GM18505 (cell line): ENCODE results near the gene UBALD2.
A peak's percentile ranks its signal among the peaks of the same experiment; 100 is the strongest.
"Not testable (repeated sequence)": the region's sequence is repeated elsewhere in the genome, so short reads cannot be mapped to it uniquely, and the experiment has no call there.

Experiments used
- ATAC-seq: cut with Tn5 transposase; IDR thresholded peaks from one replicate; pipeline ENCODE4 v1.9.1; 2021; ENCODE audit not compliant: unreplicated experiment
- POLR2A ChIP-seq: IDR thresholded peaks from 4 replicates; pipeline ENCODE4 v1.6.1; 2011; ENCODE audit warnings: borderline replicate concordance; ENCODE audit not compliant: insufficient read depth, insufficient read length; ENCODE audit errors: extremely low read depth

Gene UBALD2

GRCh38 chr17:76264755-76265623 is at the start of gene UBALD2:
Gene UBALD2, plus strand, starts transcription at chr17:76265348. Its CDS starts 158 bp downstream, at chr17:76265506.
- peak; percentile 69 for ATAC-seq
- TF ChIP-seq POLR2A = peak; percentile 90

DNA sequence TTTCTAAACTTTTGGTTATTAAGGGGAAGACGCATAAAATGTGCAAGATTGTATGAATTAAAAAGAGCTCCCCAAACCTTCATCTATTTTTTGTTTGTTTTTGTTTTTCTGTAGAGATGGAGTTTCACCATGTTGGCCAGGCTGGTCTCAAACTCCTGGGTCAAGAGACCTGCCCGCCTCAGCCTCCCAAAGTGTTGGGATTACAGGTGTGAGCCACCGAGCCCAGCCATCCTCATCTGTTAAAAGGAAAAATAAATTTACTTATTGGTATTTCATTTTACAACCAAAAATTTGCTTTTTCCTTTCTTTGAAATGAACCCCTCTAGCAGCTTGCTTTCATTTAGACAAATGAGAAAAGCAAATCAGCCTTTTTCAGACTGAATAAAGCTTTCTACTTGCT is 48.1 kb upstream of the UBALD2 start:
- TF ChIP-seq POLR2A = no peak
- no peak for ATAC-seq

DNA sequence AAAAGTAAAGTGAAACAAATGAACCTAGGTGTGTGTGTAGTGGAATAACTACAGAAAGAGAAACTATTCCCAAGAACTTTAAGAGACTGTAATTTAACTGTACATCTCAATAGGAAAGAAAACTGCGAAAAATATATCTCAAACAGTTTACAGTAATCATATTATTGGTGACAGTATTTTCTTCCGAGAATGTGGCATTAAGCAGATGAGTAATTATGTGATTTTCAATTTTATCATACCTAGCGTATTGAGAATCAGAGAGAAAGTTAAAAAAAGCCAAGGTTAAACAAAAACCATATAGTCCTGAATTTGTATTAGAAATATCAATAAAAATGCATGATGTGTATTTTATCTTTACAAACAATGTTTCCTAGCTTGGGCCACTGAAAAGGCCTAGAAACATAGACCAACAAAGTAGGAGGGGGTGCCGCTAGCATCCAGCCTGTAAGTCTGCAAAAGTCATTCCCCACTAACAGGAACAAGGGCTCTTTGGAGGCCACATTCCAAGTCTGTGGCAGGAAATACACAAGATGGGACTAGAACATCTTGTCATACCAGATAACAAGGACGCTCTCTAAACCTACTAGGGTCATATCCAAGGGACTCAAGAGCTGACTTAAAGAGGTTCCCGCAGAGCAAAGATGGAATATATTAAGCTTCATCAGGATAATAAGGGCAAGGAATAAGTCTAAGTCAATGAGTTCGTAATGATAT is 45.3 kb upstream of the UBALD2 start:
- TF ChIP-seq POLR2A = no peak
- ATAC-seq = no peak

- no peak for ATAC-seq
- TF ChIP-seq POLR2A = no peak
Measured at GRCh38 chr17:76223802-76224201, 41.3 kb upstream of the UBALD2 start.

DNA sequence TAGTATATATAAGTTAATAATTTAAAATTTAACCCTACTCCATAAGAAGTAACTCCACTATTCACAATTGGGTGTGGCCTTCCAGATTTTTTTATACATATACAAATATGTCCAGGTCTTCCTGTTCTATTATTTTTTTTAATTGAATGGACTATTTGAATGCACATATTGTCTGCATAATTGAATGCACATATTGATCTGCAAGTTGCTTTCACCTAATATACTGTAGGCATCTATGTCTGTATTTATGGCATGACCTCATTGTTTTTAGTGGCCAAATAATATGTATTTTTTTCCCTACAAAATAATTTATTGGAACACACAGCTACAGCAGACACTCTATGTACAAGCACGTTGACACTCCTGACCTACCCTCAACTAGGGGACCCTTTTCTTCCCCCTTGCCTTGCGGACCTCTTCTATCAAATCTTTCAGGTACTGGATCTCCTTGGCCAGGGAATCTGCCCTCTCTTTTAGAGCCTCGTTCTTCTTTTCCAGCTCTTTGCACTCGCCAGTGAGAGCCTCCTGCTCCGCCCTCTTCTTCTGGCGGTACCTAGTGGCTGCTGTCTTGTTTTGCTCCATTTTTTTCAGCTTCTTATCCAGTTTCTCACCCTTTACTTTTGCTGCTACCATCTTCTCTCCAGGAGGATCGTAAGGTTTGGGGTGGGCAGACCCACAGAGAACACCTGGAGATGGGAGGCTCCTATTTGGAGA is 39.6 kb upstream of the UBALD2 start:
- ATAC-seq = not testable (repeated sequence)

- not testable (repeated sequence) for ATAC-seq
Measured at GRCh38 chr17:76226749-76227148, 38.4 kb upstream of the UBALD2 start.

- TF ChIP-seq POLR2A = no peak
Measured at GRCh38 chr17:76232342-76232741, 32.8 kb upstream of the UBALD2 start.

DNA sequence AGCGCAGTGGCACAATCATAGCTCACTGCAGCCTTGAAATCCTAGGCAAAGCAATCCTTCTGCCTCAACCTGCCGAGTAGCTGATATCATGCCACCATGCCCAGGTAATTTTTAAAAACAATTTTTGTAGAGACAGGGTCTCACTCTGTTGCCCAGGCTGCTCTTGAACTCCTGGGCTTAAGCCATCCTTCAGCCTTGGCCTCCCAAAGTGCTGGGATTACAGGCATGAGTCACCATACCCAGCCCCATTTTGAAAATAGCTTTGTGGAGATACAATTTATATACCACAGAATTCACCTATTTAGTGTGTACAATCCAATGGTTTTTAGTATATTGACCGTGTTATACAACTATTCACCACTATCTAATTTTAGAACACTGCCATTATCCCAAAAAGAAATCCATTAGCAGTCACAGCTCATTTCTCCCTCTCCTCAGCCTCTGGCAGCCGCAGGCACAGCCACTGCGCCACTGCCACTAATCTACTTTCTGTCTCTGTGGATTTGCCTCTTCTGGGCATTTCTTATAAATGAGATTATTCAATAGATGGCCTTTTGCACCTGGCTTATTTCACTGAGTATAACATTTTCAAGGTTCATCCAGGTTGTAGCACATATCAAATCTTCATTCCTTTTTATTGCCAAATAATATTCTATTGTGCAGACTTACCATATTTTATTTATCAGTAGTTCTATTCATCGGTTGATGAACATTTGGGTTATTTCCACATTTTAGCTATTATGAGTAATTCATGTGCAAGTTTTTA is 31.4 kb upstream of the UBALD2 start:
- TF ChIP-seq POLR2A = no peak
- ATAC-seq = no peak

More at GRCh38 chr17:76232342-76232741, 32.8 kb upstream of the UBALD2 start:
- ATAC-seq = no peak

DNA sequence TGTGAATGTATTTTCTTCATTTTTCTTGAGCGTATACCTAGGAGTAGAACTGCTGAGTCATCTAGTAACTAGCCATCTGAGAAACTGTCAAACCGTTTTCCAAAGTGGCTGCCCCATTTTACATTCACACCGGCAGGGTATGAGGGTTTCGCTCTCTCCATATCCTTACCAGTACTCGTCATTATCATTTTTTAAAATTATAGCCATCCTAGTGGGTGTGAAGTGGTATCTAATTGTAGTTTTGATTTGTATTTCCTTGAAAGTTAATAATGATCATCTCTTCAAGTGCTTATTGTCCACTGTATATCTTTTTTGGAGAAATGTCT is 30.8 kb upstream of the UBALD2 start:
- no peak for ATAC-seq
- no peak for TF ChIP-seq POLR2A

GRCh38 chr17:76235883-76236282 is 29.3 kb upstream of the UBALD2 start:
- TF ChIP-seq POLR2A = no peak
- ATAC-seq = no peak

- no peak for ATAC-seq
- TF ChIP-seq POLR2A = no peak
Measured at GRCh38 chr17:76236603-76237002, 28.5 kb upstream of the UBALD2 start.

DNA sequence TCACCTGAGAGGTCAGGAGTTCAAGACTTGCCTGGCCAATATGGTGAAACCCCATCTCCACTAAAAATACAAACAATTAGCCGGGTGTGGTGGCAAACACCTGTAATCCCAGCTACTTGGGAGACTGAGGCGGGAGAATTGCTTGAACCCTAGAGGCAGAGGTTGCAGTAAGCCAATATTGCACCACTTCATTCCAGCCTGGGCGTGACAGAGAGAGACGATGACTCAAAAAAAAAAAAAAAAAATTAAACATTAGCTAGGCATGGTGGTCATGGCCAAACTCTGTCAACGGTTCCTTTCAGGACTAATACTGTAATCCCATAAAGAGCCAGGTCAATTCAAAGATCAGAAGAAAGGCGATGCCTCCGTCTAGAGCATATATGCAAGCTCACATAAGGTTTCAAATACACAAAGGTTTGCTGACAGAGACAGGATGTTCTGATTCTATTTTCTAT is 27.3 kb upstream of the UBALD2 start:
- TF ChIP-seq POLR2A = no peak
- ATAC-seq = no peak
